H1 (cell line): Measurements from ENCODE around the gene ADNP. TPM values are rescaled to one million over a fixed set of nuclear protein-coding genes. Genes with fewer than 3 reads are reported as not detected.

Experiments
- ASH2L ChIP-seq: fragments of 200-600, 300-600 bp; sonication (generic); IDR thresholded peaks from one replicate; pipeline ENCODE4 v1.7.1; 2017; ENCODE audit warnings: low read length
- CHD1 ChIP-seq: IDR thresholded peaks from 2 replicates; pipeline ENCODE4 v1.6.1; 2012; ENCODE audit warnings: low read depth, low read length, improper control_type of control experiment
- EGR1 ChIP-seq: IDR thresholded peaks from 2 replicates; pipeline ENCODE4 v1.6.1; 2011; ENCODE audit warnings: low read depth, low read length, borderline replicate concordance
- EP300 ChIP-seq, 2 experiments: IDR thresholded peaks; 1 replicate in 1 of 2; 2 replicates in 1 of 2; pipeline ENCODE4 v1.6.1; 2011 to 2012; ENCODE audit warnings: low read depth in 2 of 2, low read length in 2 of 2, mild to moderate bottlenecking in 2 of 2, borderline replicate concordance in 1 of 2, inconsistent platforms in 1 of 2, moderate library complexity in 1 of 2
- HDAC2 ChIP-seq, 2 experiments: fragments of 300-600 bp in 1 of 2; sonication (generic) in 1 of 2; IDR thresholded peaks; 2 replicates each; pipeline ENCODE4 v1.6.1; 2011 to 2012; ENCODE audit warnings: low read depth in 2 of 2, low read length in 2 of 2, mild to moderate bottlenecking in 2 of 2, moderate library complexity in 2 of 2, borderline replicate concordance in 1 of 2, inconsistent platforms in 1 of 2
- KDM4A ChIP-seq: IDR thresholded peaks from one replicate; pipeline ENCODE4 v1.7.1; 2012; ENCODE audit warnings: low read depth, mild to moderate bottlenecking, moderate library complexity, low read length, inconsistent platforms; ENCODE audit not compliant: severe bottlenecking
- KDM5A ChIP-seq: fragments of 200-600 bp; IDR thresholded peaks from 2 replicates; pipeline ENCODE4 v1.7.1; 2012; ENCODE audit warnings: mild to moderate bottlenecking, low read length, inconsistent platforms, mixed read lengths
- PHF8 ChIP-seq: fragments of 200-600 bp; sonication (generic); conservative IDR thresholded peaks from 2 replicates; pipeline ENCODE4 v1.7.1; 2012; ENCODE audit warnings: low read depth, mild to moderate bottlenecking, inconsistent platforms, low read length, moderate library complexity
- POLR2AphosphoS5 ChIP-seq: IDR thresholded peaks from 2 replicates; pipeline ENCODE4 v1.6.1; 2011; ENCODE audit warnings: low read depth, low read length
- SIN3A ChIP-seq, 2 experiments: IDR thresholded peaks in 1 of 2; conservative IDR thresholded peaks in 1 of 2; 2 replicates each; pipeline ENCODE4 v1.6.1; 2011 to 2012; ENCODE audit warnings: low read length in 2 of 2, improper control_type of control experiment in 1 of 2, low read depth in 1 of 2, mild to moderate bottlenecking in 1 of 2
- SP2 ChIP-seq: IDR thresholded peaks from 2 replicates; pipeline ENCODE4 v1.6.1; 2012; ENCODE audit warnings: mild to moderate bottlenecking, low read length, inconsistent platforms
- SUZ12 ChIP-seq: fragments of 200-600 bp; sonication (generic); IDR thresholded peaks from 2 replicates; pipeline ENCODE4 v1.6.1; 2012; ENCODE audit warnings: mild to moderate bottlenecking, inconsistent platforms, low read length, moderate library complexity, mixed read lengths
- TEAD4 ChIP-seq: IDR thresholded peaks from 2 replicates; pipeline ENCODE4 v1.6.1; 2012; ENCODE audit warnings: low read depth, low read length, inconsistent platforms, mixed read lengths
- YY1 ChIP-seq: IDR thresholded peaks from 2 replicates; pipeline ENCODE4 v1.6.1; 2011; ENCODE audit warnings: low read depth, mild to moderate bottlenecking, low read length
- polyA plus RNA-seq, 7 experiments: library from polyadenylated mRNA; depleted of rRNA in 3 of 7; stranded (reverse) in 5 of 7; unstranded in 2 of 7; fragments of >200 nt in 5 of 7; fragments of 200-250 nt in 2 of 7; gene quantifications; 1 replicate in 5 of 7; 2 replicates in 1 of 7; 4 replicates in 1 of 7; pipeline versions ENCODE4 v1.2.1 to v1.2.3, GENCODE V29; 2011 to 2013; ENCODE audit warnings: missing spikeins in 2 of 7, mixed read lengths in 2 of 7
- total RNA-seq: library from RNA; stranded (reverse); fragmentation: NEBNext Ultra II Directional; extraction: Animal tissue kit (Norgen Biotek cat#: 25700); gene quantifications from 2 replicates; pipeline ENCODE4 v1.2.1, GENCODE V29; 2021

ADNP gene
- total and polyA plus RNA-seq, 2 of the 8 experiments (the other 6 are each of a cell fraction or from before 2014, with no cell fraction given) = 31.6 to 123 TPM

- TF ChIP-seq SUZ12 = no peak
- TF ChIP-seq YY1 = peak; percentile 82
- peak in 1 of 2 experiments; percentile 98; a peak in 2 of 3 replicates for TF ChIP-seq EP300 (IDR thresholded peaks at IDR 0.05; ENCODE audit: borderline replicate concordance in 1 of 2, low read depth in 2 of 2, low read length in 2 of 2)
- TF ChIP-seq HDAC2 (IDR thresholded peaks at IDR 0.05; ENCODE audit: borderline replicate concordance in 1 of 2, low read depth in 2 of 2, low read length in 2 of 2) = peak in 1 of 2 experiments; percentile 86; a peak in 1 of 4 replicates
- TF ChIP-seq SP2 = no peak
- TF ChIP-seq POLR2AphosphoS5 = peak; percentile 2; the same call in 1 of the 2 replicates
- peak; percentile 91 for TF ChIP-seq KDM5A
- peak; percentile 46 to 57; a peak in 3 of 4 replicates for TF ChIP-seq SIN3A (conservative IDR thresholded peaks at IDR 0.05 in 1 of 2, IDR thresholded peaks at IDR 0.05 in 1 of 2; ENCODE audit: low read depth in 1 of 2, low read length in 2 of 2)
- TF ChIP-seq TEAD4 = no peak
- peak; percentile 94 for TF ChIP-seq CHD1
- peak; percentile 82 for TF ChIP-seq KDM4A
- TF ChIP-seq ASH2L = peak; percentile 70
- TF ChIP-seq PHF8 = peak; percentile 63
- TF ChIP-seq EGR1 = 0 out of 2 replicates have a peak, but pooled peaks have one; percentile 50
Measured at GRCh38 chr20:50958615-50959542, 27.6 kb upstream of the ADNP start, which contains the start of gene MOCS3 (continued).
